Loucy (cell line): ENCODE results near the gene CDK16.

Experiments
- H2AFZ ChIP-seq: fragments of 200-600 bp; sonication (generic); 2 replicates; pipeline ENCODE4 v1.6.0; 2016; ENCODE audit warnings: antibody characterized with exemption, mild to moderate bottlenecking, low read length, moderate library complexity
- H3F3A ChIP-seq: fragments of 200-600 bp; 2 replicates; pipeline ENCODE4 v1.6.0; 2016; ENCODE audit warnings: antibody characterized with exemption, low read depth, mild to moderate bottlenecking
- H3K27me3 ChIP-seq: fragments of 200-600 bp; sonication (generic); 2 replicates; pipeline ENCODE4 v1.6.1; 2014; ENCODE audit warnings: low read length, mild to moderate bottlenecking; ENCODE audit not compliant: insufficient read depth, poor library complexity, severe bottlenecking
- H3K36me3 ChIP-seq: fragments of 200-600 bp; sonication (generic); 2 replicates; pipeline ENCODE4 v1.6.1; 2016; ENCODE audit warnings: low read length; ENCODE audit not compliant: insufficient read depth
- H3K4me1 ChIP-seq: fragments of 200-600 bp; sonication (generic); 2 replicates; pipeline ENCODE4 v1.5.1; 2014; ENCODE audit warnings: low read length, mild to moderate bottlenecking; ENCODE audit not compliant: insufficient read depth, poor library complexity, severe bottlenecking
- H3K4me2 ChIP-seq: fragments of 200-600 bp; sonication (generic); 2 replicates; pipeline ENCODE4 v1.6.0; 2014; ENCODE audit warnings: antibody characterized with exemption, low read length, low read depth, mild to moderate bottlenecking; ENCODE audit not compliant: poor library complexity, severe bottlenecking
- H3K4me3 ChIP-seq: fragments of 200-600 bp; sonication (generic); 2 replicates; pipeline ENCODE4 v1.5.1; 2014; ENCODE audit warnings: low read length, mild to moderate bottlenecking, mixed read lengths; ENCODE audit not compliant: poor library complexity, severe bottlenecking
- H3K79me2 ChIP-seq: fragments of 200-600 bp; sonication (generic); 2 replicates; pipeline ENCODE4 v1.6.1; 2014; ENCODE audit warnings: low read length; ENCODE audit not compliant: insufficient read depth
- H3K9ac ChIP-seq: fragments of 200-600 bp; sonication (generic); 2 replicates; pipeline ENCODE4 v1.6.0; 2014; ENCODE audit warnings: mild to moderate bottlenecking, low read depth, low read length, moderate library complexity; ENCODE audit not compliant: poor library complexity, severe bottlenecking
- H3K9me2 ChIP-seq: fragments of 200-600 bp; sonication (generic); replicated peaks from 2 replicates; pipeline ENCODE4 v1.6.1; 2016; ENCODE audit warnings: low read depth, low read length, mixed read lengths
- H3K9me3 ChIP-seq: fragments of 200-600 bp; sonication (generic); 2 replicates; pipeline ENCODE4 v1.6.1; 2014; ENCODE audit warnings: mild to moderate bottlenecking, antibody characterized with exemption, low read length, low read depth; ENCODE audit not compliant: insufficient read depth
- H4K20me1 ChIP-seq: fragments of 200-600 bp; sonication (generic); 2 replicates; pipeline ENCODE4 v1.6.0; 2014; ENCODE audit warnings: antibody characterized with exemption, low read length, mild to moderate bottlenecking; ENCODE audit not compliant: insufficient read depth, poor library complexity, severe bottlenecking
- CTCF ChIP-seq: fragments of 200-600 bp; sonication (generic); conservative IDR thresholded peaks from 2 replicates; pipeline ENCODE4 v1.5.1; 2014; ENCODE audit warnings: mild to moderate bottlenecking, antibody characterized with exemption, low read length
- EZH2phosphoT487 ChIP-seq: fragments of 200-600 bp; IDR thresholded peaks from 2 replicates; pipeline ENCODE4 v1.6.1; 2018; ENCODE audit warnings: antibody characterized with exemption, mild to moderate bottlenecking, moderate library complexity, borderline replicate concordance

Gene CDK16

GRCh38 chrX:47241201-47242011, 22.9 kb downstream of the CDK16 start:
- Histone ChIP-seq H2AFZ (no peak overlapping the region), H3K9me3 (no peaks in the 10 kb centered on the region)

GRCh38 chrX:47242321-47242720, 23.8 kb downstream of the CDK16 start:
- no peak overlapping the region for H3K4me3 ChIP-seq
- H3K4me2 ChIP-seq, result no peak overlapping the region
- no peak overlapping the region for H2AFZ ChIP-seq
- H3K9me3 ChIP-seq, result no peaks in the 10 kb centered on the region
- no peak overlapping the region for H3K9ac ChIP-seq
- peaks cover 25% of the 10 kb centered on the region; the same call in 1 of the 2 replicates for H3K79me2 ChIP-seq
- H3K27me3 ChIP-seq, result no peaks in the 10 kb centered on the region
- H3F3A ChIP-seq, result no peaks in the 10 kb centered on the region
- TF ChIP-seq CTCF (no peak), EZH2phosphoT487 (no peak)
- peaks cover 6% of the 10 kb centered on the region for H4K20me1 ChIP-seq
- H3K36me3 ChIP-seq, result peaks cover 59% of the 10 kb centered on the region; the same call in 1 of the 2 replicates
- no peaks in the 10 kb centered on the region for H3K9me2 ChIP-seq
- no peaks in the 10 kb centered on the region for H3K4me1 ChIP-seq

More at GRCh38 chrX:47241201-47242011, 22.9 kb downstream of the CDK16 start:
- H3K9ac ChIP-seq, result no peak overlapping the region
- H3K4me3 ChIP-seq, result no peak overlapping the region
- H3K9me2 ChIP-seq, result no peaks in the 10 kb centered on the region
- H3F3A ChIP-seq, result no peaks in the 10 kb centered on the region
- H3K27me3 ChIP-seq, result no peaks in the 10 kb centered on the region
- H3K79me2 ChIP-seq, result peaks cover 34% of the 10 kb centered on the region
- H3K4me1 ChIP-seq, result no peaks in the 10 kb centered on the region
- H3K4me2 ChIP-seq, result no peak overlapping the region
- H3K36me3 ChIP-seq, result peaks cover 58% of the 10 kb centered on the region; the same call in 1 of the 2 replicates
- no peak for TF ChIP-seq EZH2phosphoT487
- TF ChIP-seq CTCF, result no peak
- peaks cover 10% of the 10 kb centered on the region for H4K20me1 ChIP-seq

GRCh38 chrX:47243351-47243750, 24.9 kb downstream of the CDK16 start:
- H3K9me3 ChIP-seq, result no peaks in the 10 kb centered on the region
- TF ChIP-seq EZH2phosphoT487 (no peak), CTCF (no peak)
- H2AFZ ChIP-seq, result no peak overlapping the region
- H3F3A ChIP-seq, result no peaks in the 10 kb centered on the region
- no peaks in the 10 kb centered on the region for H3K27me3 ChIP-seq
- peaks cover 15% of the 10 kb centered on the region; the same call in 1 of the 2 replicates for H3K79me2 ChIP-seq
- H3K4me1 ChIP-seq, result no peaks in the 10 kb centered on the region
- H3K9ac ChIP-seq, result no peak overlapping the region
- no peak overlapping the region for H3K4me3 ChIP-seq
- no peaks in the 10 kb centered on the region for H3K9me2 ChIP-seq
- peaks cover 59% of the 10 kb centered on the region; the same call in 1 of the 2 replicates for H3K36me3 ChIP-seq
- no peak overlapping the region for H3K4me2 ChIP-seq
- peaks cover 4% of the 10 kb centered on the region for H4K20me1 ChIP-seq
